Measurements from ENCODE around the gene RAB33A.
A peak's percentile ranks its signal among the peaks of the same experiment; 100 is the strongest.

The RAB33A gene

DNA sequence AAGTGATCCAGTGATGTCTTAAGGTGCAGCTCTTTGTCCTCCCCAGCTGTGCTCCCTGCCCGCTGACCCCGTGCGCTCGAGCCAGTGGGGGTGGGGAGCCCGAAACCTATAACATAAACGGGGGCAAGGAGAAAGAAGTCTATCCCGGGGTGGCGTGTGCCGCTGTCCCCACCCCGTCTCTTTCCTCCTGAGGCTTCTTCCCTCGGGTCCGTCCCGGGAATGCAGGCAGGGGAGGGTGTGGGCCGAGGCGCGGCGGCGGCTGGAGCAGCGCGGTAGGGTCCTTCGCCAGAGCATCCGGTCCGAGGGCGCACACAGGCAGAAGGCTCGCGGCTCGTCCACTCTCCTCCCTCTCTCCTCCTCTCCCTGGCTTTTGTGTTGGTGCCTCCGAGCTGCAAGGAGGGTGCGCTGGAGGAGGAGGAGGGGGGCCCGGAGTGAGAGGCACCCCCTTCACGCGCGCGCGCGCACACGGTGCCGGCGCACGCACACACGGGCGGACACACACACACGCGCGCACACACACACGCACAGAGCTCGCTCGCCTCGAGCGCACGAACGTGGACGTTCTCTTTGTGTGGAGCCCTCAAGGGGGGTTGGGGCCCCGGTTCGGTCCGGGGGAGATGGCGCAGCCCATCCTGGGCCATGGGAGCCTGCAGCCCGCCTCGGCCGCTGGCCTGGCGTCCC lies at the start of gene RAB33A:
TSS of gene RAB33A (plus strand) at position 517 of the 681 bp plus-strand sequence. CDS start at position 618, 101 bp downstream.
- no peak for DNase-seq (ENCODE audit: low read depth in 2 of 2)

DNA sequence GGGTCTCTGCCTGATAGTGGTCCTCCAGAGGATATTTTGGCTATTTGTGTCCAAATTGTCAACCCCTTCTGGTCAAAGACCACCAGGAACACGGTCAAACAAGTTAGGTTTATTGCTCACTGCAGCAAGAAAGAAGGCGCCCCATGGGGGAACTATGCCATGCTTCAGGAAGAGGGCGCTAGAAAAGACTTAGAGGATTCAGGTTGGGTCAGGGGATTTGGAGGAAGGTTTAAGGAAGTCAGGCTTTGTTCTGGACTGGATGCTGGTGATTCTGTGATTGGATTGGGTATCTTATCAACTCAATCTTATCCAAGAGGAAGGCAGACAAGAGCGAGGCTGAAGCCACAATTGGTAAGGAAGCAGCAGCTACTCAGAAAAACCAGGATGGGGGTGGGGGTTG lies 47.2 kb upstream of the RAB33A start:
- DNase-seq (ENCODE audit: low read depth in 2 of 2): no peak

DNA sequence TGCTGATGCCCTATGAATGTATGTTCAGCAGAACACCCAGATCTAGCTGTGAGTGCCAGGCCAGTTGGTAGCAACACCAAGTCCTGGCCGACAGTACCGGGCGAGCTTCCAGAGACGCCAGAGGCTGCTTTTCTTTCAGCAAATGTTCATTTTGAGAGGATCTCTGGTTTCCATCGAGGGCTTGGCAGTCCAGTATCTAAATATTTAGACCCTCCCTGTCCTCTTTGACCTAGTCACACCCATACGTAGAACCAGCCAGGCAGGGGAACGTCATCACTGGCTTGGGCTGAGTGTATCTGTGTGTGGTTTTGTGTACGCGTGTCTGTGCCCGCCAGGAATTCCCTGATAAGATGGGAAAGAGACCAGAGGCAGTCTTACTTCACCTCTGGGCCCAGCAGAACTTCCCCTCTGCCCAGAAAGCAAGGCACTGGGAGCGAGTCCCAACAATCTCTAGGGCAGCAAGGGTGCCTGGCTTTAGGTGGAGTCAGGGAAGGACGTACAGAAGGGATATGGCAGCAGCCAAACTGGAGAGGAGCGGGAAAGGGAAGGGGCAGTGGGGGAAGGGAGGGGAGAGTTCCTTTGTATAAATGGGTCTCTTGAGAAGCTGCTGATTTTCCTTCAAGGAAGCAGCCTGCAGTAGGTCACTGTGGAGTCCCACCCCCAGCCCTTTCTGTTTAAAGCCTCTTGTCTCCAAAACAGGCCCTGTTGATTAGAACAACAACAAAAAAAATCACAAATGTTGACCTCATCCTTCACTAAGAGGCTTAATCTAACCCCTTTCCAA lies 46.5 kb upstream of the RAB33A start:
- DNase-seq (ENCODE audit: low read depth in 2 of 2): no peak

DNA sequence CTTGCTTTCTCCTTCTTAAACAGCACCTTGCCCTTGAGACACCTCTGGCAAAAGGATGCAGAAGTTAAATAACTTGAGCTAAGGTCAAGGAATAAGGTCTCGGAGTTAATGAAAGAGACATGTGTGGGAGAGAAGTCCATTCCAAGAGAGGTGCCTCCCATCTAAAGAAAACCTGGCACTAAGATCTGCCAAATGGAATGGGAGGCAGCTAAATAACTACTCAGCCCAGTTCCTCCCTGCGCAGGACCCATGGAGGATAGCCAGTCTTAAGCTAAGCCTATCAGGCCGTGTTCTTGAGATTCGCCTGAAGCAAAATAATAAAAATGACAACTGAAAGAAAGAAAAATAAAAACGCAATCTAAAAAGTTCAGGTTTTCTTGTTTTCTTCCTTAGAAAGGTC lies 40.8 kb upstream of the RAB33A start:
- no peak for DNase-seq (ENCODE audit: low read depth in 2 of 2)

DNA sequence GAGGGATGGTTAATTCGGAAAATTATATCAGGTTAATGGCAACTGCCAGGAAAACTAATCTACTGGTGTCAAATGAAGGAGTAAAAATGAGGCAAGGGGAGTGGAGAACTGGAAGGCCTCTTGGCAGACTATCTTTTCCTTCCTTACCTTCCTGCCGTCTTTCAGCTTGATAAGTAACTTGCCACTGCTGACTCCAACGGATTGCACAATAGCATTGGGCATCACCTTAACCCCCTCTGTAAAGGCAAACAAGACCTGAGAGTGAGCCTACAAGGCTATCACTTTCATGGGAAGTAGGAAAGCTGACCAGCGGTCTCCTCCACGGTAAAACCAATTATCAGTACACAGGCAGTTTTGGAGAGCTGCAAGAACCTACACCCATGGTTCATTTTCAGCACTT lies 35.3 kb upstream of the RAB33A start:
- no peak for DNase-seq (ENCODE audit: low read depth in 2 of 2)

DNA sequence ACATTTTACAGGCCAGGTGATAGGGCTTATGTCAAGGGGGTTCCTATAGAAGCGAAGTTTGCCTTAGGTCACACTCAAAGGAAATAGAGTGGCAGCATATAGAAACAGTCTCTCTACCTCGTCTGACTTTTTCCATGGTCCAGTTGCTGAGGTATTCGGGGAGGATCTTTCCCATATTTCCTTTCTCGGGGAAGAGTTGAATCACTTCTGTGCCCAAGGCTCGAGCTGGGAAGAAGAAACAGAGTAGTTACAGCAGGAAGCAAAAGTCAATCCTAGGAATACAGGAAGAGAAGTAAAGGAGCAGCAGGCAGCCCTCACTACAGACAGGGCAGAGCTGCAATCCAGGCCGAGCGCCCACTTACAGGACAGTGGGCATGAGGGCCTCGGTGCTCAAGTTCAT lies 34.8 kb upstream of the RAB33A start:
- DNase-seq (ENCODE audit: low read depth in 2 of 2): no peak

DNA sequence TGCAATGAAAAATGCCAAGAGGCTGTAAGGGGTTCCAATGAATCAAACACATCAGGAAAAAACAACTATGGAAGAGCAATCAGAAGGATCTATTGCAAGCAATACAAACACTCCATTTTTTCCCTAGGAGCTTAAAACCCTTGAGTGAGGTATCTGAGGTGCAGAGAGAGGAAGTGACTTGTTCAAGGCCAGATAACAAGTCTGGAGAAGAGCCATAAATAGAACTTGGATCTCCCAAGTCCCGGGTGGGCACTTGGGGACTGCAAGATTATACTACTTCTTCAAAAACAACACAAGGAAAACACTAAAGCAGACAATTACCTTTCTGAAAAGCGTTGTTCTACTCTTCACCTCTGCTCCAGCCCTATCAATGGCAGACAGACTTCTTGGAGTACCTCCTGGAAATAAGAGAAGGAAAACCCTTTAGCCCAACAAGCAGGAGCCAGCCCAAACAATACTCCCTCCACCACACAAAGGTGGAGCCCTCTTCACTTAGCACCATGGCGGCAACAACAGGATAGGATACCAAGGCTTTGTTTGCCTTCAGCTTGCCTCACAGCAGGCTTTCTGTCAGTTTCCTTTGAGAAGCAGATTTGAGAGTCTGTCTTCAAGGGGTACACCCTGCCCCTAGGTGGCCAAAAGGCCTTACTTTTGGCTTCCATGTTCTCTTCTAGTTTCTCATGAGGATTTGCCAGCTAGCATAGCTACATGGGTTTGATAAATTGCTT lies 32.1 kb upstream of the RAB33A start:
- DNase-seq (ENCODE audit: low read depth in 2 of 2): no peak

DNA sequence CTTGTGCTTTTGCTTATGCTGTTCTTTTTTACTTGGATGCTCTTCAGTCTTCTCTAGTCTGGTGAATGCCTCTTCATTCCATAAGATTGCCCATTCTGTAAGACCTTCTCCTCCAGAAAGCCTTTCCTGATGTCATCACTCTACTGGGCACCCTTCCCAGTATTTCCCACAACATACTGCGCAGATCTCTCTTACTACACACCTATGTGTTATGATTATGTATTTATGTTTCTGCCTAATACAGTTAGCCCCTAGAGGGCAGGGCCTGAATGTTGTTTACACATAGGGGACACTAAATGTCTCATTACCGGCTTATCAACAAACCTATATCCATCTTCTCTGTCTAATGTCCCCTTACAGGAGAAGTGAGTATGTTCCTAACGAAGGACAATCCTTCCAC lies 27.3 kb upstream of the RAB33A start:
- peak; percentile 8 to 12 for DNase-seq (ENCODE audit: low read depth in 2 of 2)

DNA sequence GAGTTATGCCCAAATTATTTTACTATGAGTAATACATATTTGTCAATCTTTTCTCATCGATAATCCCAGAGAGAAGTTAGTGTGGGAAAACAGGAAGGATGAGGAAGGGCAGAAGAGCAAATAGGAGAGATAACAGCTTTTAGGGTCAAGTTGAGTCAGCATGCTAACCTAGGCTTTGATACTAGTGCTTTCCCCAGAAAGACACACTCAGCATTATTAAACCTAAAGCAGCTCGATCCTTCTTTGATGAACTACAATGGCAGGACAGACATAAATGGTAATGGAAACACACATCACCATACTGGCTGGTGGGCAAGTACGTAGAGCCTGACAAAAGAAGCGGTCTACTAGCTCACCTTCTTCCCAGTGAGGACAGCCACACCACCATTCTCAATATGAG lies 26.6 kb upstream of the RAB33A start:
- no peak for DNase-seq (ENCODE audit: low read depth in 2 of 2)

DNA sequence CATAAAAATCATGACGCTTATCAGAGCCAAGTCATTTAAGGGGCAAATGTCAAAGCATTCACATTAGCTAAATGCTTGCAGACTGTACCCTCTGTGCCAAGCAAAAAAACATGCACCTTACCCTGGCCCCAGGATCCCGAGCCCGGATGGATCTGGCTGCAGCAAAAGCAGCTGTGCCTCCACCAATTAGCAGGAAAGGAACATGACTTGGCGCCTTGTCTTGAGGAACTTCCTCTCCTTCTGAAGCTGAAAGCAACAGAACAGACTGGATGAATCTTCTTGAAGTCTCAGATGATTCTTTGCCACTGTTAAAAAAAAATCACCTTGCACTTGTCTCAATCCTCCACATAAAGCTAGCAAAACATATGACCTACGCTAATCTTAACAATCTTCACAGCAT lies 24.1 kb upstream of the RAB33A start:
- no peak for DNase-seq (ENCODE audit: low read depth in 2 of 2)

DNA sequence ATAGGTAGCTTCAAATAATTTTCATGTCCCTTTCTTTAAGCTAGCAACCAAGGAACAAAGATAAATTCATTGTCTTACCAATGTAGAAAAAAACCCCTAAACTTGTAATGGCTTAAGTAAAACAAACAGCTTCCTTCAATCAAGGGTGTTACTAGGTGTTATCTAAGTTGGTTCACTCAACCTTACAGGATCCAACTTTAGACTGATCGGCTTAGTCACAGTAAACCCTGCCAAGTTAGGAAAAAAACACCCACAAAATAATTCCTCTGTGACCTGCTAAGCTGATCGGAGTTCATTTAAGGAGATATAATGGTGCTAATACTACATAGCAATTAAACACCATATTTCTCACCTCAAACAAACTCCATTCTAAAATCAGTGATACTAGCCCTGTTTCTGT lies 16.2 kb upstream of the RAB33A start:
- no peak for DNase-seq (ENCODE audit: low read depth in 2 of 2)

DNA sequence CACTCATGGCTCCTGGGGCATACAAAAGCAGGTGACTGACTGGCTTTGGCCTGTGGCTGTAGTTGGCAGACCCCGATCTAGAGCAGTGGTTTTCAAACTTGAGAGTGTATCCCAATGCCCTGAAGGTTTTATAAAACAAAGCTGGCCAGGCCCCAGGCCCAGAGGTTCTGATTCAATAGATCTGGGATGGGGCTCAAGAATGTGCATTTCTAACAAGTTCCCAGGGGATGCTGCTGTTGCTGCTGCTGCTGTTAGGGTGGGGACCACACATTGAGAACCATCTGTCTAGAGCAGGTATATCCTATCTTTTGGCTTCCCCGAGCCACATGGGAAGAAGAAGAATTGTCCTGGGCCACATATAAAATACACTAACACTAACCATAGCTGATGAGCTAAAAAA lies 13.5 kb upstream of the RAB33A start:
- DNase-seq (ENCODE audit: low read depth in 2 of 2): no peak

DNA sequence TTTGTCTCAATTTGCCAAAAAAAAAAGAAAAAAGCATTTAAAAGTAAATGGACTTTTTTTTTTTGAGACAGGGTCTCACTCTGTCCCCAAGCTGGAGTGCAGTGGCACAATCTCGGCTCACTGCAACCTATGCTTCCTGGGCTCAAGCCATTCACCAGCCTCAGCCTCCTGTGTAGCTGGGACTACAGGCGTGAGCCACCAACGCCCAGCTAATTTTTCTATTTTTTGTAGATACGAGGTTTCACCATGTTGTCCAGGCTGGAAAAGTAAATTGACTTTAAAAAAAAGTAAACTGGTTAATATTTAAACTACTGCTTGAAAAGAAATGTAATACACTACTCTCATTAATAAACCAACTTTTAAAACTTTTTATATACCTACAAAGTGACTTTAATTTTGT lies 12.0 kb upstream of the RAB33A start:
- DNase-seq (ENCODE audit: low read depth in 2 of 2): no peak

DNA sequence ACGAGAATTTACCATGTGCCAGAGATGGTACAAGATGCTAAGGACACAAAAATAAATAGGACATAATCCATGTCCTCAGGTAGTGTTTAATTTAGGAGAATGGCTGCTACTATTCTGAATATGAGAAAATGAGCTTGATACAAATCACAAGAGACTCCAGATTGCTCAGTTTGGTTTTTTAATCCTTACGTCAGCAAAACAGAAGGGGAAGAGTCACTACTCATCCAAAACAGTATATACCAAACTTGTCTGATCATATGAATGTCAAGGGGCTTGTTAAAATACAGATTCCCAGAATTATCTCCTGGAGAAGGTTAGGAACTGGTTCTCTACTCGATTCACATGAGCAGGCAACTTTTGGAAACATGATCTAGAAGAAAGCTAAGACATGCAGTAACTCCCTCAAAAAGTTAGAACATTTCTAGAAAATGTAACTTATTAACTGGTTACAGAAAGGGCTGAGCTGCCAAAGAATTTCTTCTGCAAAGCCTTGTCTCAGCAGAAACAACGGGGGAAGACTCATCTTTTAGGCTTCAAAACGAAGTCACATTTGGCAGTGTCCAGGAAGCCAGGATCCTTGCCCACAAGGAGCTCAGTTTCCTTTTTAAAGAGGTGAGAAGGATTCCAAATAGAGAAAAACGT lies 9.5 kb upstream of the RAB33A start:
- no peak for DNase-seq (ENCODE audit: low read depth in 2 of 2)

DNA sequence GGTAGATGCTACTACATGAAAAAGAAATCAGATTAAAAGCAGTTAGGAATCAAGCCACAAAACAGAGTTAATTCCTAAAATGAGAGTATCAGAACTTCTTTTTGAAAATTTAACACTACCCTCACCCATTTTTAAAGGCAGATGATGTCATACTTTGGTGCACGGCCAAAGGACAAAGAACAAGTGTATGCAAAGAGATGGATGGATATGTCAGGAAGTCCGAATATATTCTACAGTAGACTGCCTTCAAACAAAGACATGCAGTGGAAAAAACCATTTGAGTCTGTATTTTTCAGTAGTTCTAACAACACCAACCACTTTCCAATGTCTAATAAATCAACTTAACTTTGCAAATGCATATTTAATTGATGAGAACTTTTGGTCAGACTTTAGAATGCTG lies 8.4 kb upstream of the RAB33A start:
- no peak for DNase-seq (ENCODE audit: low read depth in 2 of 2)

DNA sequence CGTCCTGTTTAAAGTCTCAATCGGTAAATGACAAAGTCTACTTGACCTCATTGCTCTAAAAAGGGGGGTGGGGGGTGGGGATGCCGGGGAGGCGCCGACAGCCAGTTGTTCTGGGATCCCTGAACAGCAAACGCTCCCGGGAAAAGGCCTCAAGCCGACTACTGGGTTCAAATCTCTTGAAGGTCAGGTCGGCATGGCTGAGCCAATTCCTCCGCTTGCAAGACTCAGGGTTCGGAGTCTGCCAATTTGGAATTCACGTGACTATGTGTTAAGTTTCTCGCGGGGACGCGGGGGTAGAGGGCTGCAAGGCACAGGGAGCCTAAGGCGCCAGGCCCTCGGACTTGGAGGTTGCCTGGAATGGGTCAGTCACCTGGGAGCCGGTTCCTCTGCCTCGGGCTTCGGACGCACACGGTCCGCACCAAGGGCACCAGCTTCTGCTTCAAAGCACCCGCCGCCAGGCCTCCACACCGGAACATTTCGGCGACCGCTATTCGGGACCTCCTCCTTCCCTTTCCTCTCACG lies 6.5 kb upstream of the RAB33A start:
- no peak for DNase-seq (ENCODE audit: low read depth in 2 of 2)

DNA sequence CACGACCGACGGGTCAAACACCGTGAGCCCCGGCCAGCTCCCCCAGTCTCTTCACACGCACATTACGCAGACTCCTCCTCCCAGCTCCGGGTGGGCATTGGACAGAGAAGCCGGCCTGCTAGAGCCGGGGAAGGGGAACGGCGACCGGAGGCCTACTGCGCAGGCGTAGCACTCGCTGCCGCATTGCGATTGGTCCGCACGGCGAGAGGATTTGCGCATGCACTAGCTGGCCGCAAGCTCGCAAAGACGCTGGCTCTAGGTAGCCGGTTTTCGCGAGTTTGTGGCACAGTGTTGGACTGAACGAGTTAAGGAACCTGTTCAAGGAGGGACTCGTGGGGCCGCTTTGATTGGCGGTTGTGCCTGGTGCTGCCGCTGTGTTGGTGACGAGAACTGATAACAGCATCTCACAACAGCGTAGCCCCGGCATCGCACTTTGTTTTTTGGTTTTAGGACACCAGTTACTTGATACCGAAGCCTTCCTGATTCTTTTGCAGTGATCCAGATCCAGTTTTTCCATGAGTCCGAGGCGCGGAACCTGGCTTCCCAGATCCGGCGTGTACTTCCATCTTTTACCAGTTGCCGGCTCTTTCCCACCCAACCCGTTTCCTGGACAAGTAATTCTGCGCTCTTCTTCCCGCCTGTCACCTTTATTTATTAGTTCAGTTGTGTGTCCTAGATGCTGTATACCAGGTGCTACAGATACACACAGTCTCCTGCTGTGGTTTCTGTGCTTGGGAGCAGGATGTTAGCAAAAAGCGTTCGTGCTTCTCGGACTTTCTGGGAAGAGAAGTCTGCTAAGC lies 5.9 kb upstream of the RAB33A start, which contains the start of gene AIFM1:
TSS of gene AIFM1 (minus strand) at position 139 of the 800 bp plus-strand sequence. CDS start 185 bp downstream, outside the sequence.
- peak; percentile 76 to 82 for DNase-seq (ENCODE audit: low read depth in 2 of 2)

DNA sequence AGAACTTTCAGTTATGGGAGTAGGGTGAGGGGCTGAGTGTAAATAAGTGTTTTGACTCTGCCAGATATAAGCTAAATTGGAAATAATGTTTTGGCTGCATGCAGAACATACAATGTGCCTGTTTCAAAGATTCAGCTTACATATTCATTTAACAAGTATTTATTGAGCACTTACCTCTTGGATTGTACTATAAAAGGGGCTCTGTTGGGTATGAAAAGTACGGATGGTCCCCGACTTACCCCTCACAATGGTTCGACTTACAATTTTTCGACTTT lies 5.3 kb upstream of the RAB33A start:
- DNase-seq (ENCODE audit: low read depth in 2 of 2): no peak

DNA sequence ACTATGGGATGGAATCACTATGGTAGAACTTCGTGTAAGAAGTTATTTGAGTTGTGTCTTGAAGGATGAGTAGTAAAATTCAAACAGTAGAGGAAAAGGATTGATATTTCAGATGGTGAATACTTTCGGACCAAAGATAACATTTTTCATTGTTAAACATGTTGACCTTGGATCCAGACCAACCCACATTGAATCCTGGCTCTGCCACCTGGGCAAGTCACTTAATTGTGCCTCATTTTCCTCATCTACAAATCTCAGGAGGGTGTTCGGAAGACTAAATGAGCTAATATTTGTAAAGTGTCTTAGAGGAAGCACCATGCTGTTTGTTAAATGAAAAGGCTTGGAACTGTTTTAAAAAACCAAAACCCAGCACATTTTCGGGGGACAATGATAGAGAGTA lies 4.7 kb upstream of the RAB33A start:
- DNase-seq (ENCODE audit: low read depth in 2 of 2): no peak

DNA sequence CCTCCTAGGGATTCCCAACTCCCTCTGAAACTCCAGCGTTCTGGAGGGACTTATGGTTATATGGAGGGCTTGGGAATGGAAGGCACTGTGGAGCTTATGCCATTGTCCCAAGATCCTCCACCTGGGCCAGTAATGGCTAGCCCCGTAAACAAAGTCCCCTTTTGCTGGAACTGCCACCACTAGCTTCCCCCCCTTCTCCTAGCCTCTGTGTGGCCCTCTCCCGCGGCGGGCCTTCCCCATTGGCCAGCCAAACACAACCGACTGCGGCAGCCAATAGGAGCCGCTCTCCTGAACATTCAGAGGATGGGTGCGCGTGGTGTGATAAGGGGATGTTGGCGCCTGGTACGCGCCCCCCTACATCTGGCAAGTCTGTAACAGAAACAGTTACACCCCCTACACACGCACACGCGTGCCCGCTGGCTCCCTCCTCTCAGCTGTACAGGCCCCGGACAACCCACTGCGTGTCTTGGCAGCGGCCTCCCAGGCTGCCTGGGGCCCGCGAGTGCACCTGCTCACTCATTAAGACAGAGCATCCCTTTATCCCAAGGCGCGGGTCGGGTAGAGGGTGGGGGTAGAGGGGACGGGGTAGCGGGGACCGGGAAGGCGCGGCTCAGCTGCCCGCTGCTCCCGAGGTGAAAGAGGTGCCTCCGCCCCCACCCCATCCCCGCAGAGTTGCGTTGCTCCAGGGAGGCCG lies 863 bp upstream of the RAB33A start:
- DNase-seq (ENCODE audit: low read depth in 2 of 2): no peak
